Panc1 (cell line): ENCODE data around the gene CNOT4. TPM values are rescaled to one million over a fixed set of nuclear protein-coding genes. Genes with fewer than 3 reads are reported as not detected.

Experiments used
- ATAC-seq: fragments of 200-7000 bp; cut with Tn5 transposase; 2 replicates; pipeline ENCODE4 v1.9.1; 2020; ENCODE audit warnings: mild to moderate bottlenecking, moderate library complexity
- BruUV-seq: library from RNA; stranded (reverse); fragments of 400-500 nt; replicated peaks from 2 replicates; lab custom pipeline; 2021; lab: Mats Ljungman, UMichigan
- CTCF ChIA-PET: fragments of 300-600 bp; sonication (Branson Sonifier 250); formaldehyde crosslinking; loops from one replicate; lab custom pipeline; 2022; ENCODE audit warnings: antibody characterized with exemption; lab: Charles Lee
- POLR2A ChIA-PET: fragments of 300-600 bp; sonication (Branson Sonifier 250); formaldehyde crosslinking; loops from one replicate; lab custom pipeline; 2022; ENCODE audit warnings: antibody characterized with exemption; lab: Charles Lee
- DNase-seq: peaks from one replicate; pipeline ENCODE4 v3.0.0-alpha.2; 2010; ENCODE audit warnings: low read depth, low spot score
- H3K27ac ChIP-seq: 2 replicates; pipeline ENCODE4 v1.5.1; 2011; ENCODE audit warnings: mild to moderate bottlenecking, low read length, inconsistent platforms
- H3K27me3 ChIP-seq: fragments of 200-500 bp; sonication (Bioruptor generic); 2 replicates; pipeline ENCODE4 v1.6.0; 2014; ENCODE audit warnings: low read length, inconsistent platforms; ENCODE audit not compliant: control insufficient read depth, insufficient read depth
- H3K36me3 ChIP-seq: fragments of 200-500 bp; sonication (Bioruptor generic); 2 replicates; pipeline ENCODE4 v1.5.1; 2014; ENCODE audit warnings: inconsistent platforms, mild to moderate bottlenecking, low read length, moderate library complexity; ENCODE audit not compliant: control insufficient read depth, insufficient read depth
- H3K4me1 ChIP-seq: 2 replicates; pipeline ENCODE4 v1.5.1; 2011; ENCODE audit warnings: inconsistent platforms, mild to moderate bottlenecking, low read length, moderate library complexity; ENCODE audit not compliant: control insufficient read depth, insufficient read depth
- H3K4me3 ChIP-seq, 2 experiments: 2 replicates each; pipeline ENCODE4 v1.5.1; 2011 to 2012; ENCODE audit warnings: low read depth in 2 of 2, low read length in 2 of 2, mild to moderate bottlenecking in 2 of 2, inconsistent platforms in 1 of 2, moderate library complexity in 1 of 2
- H3K9me3 ChIP-seq: fragments of 200-500 bp; sonication (Bioruptor generic); 2 replicates; pipeline ENCODE4 v1.5.1; 2014; ENCODE audit warnings: low read depth, mild to moderate bottlenecking, inconsistent platforms, low read length, moderate library complexity; ENCODE audit not compliant: control insufficient read depth, insufficient read depth
- CTCF ChIP-seq: fragments of 450-650 bp; IDR thresholded peaks from 2 replicates; pipeline ENCODE4 v1.5.1; 2017; ENCODE audit warnings: mild to moderate bottlenecking
- POLR2AphosphoS5 ChIP-seq: IDR thresholded peaks from 2 replicates; pipeline ENCODE4 v1.6.1; 2012; ENCODE audit warnings: mild to moderate bottlenecking, low read depth, low read length, moderate library complexity
- REST ChIP-seq, 2 experiments: IDR thresholded peaks; 2 replicates each; pipeline ENCODE4 v1.6.1; 2011 to 2012; ENCODE audit warnings: low read depth in 2 of 2, control low read depth in 1 of 2, low read length in 1 of 2, mild to moderate bottlenecking in 1 of 2, moderate library complexity in 1 of 2; ENCODE audit not compliant: insufficient read depth in 1 of 2
- SIN3A ChIP-seq: IDR thresholded peaks from 2 replicates; pipeline ENCODE4 v1.6.1; 2012; ENCODE audit warnings: low read depth, mild to moderate bottlenecking, low read length, moderate library complexity, borderline replicate concordance; ENCODE audit not compliant: insufficient read depth
- TCF7L2 ChIP-seq: IDR thresholded peaks from 2 replicates; pipeline ENCODE4 v1.6.1; 2011; ENCODE audit warnings: mild to moderate bottlenecking, low read depth, low read length, inconsistent platforms
- in situ Hi-C: cut with HindIII; loops from 2 replicates; pipeline ENCODE4 v1.10.0; 2016; ENCODE audit warnings: low sequenced_read_pairs, low pct_unique_long_range_greater_than_20kb
- intact Hi-C: fragments of 100-400 bp; cut with micrococcal nuclease; formaldehyde crosslinking; loops from one replicate; pipeline ENCODE4 v1.10.0; 2022; ENCODE audit not compliant: unreplicated experiment
- total RNA-seq: library from RNA; stranded (reverse); gene quantifications from one replicate; pipeline ENCODE4 v1.2.1, GENCODE V29; 2021; ENCODE audit not compliant: unreplicated experiment

The CNOT4 gene
- total RNA-seq, 1 experiment from 2014 or later, result 22.3 TPM

- no peaks in the 10 kb centered on the region for H3K4me1 ChIP-seq
- BruUV-seq, result no TSS peak
- H3K27me3 ChIP-seq, result peaks cover 4% of the 10 kb centered on the region; the same call in 1 of the 2 replicates
- ATAC-seq (no peak), DNase-seq (no peak)
- H3K36me3 ChIP-seq, result no peaks in the 10 kb centered on the region
- no peaks in the 10 kb centered on the region for H3K9me3 ChIP-seq
- POLR2A ChIA-PET, result no interaction called here
- in situ Hi-C loops (no loop called here), intact Hi-C loops (no loop called here)
- no peak overlapping the region for H3K27ac ChIP-seq
- TF ChIP-seq SIN3A (no peak), REST (IDR thresholded peaks at IDR 0.05; ENCODE audit: insufficient read depth in 1 of 2, low read depth in 2 of 2, low read length in 1 of 2) (no peak), TCF7L2 (no peak), POLR2AphosphoS5 (no peak)
- no peak overlapping the region for H3K4me3 ChIP-seq
- CTCF ChIA-PET, result interaction anchor here (0.6 kb wide), 1 partner anchor 698 kb away, joined by 3 read pairs; no protein-coding TSS in a partner anchor
These were observed 26.2 kb upstream of the CNOT4 start for GRCh38 chr7:135536150-135536549.

- H3K27me3 ChIP-seq, result no peaks in the 10 kb centered on the region
- ChIA-PET CTCF (no interaction called here), POLR2A (no interaction called here)
- in situ Hi-C loops, result no loop called here
- no peak overlapping the region for H3K4me3 ChIP-seq
- no peak for ATAC-seq
- TF ChIP-seq CTCF (no peak), SIN3A (no peak), TCF7L2 (no peak), REST (IDR thresholded peaks at IDR 0.05; ENCODE audit: insufficient read depth in 1 of 2, low read depth in 2 of 2, low read length in 1 of 2) (no peak), POLR2AphosphoS5 (no peak)
- intact Hi-C loops, result no loop called here
- H3K4me1 ChIP-seq, result no peaks in the 10 kb centered on the region
- H3K36me3 ChIP-seq, result no peaks in the 10 kb centered on the region
- no peaks in the 10 kb centered on the region for H3K9me3 ChIP-seq
- no peak overlapping the region for H3K27ac ChIP-seq
- DNase-seq, result no peak
- BruUV-seq, result no TSS peak
These were observed 17.1 kb upstream of the CNOT4 start for GRCh38 chr7:135527025-135527424.
